GM03348 (cell line): ENCODE data around the gene GJA5.
A peak's percentile ranks its signal among the peaks of the same experiment; 100 is the strongest.

Experiments used
- DNase-seq: peaks from one replicate; pipeline ENCODE4 v3.0.0; 2012; ENCODE audit warnings: low spot score

The GJA5 gene

GRCh38 chr1:147729315-147729714 lies 31.1 kb downstream of the GJA5 start:
- no peak for DNase-seq

DNA sequence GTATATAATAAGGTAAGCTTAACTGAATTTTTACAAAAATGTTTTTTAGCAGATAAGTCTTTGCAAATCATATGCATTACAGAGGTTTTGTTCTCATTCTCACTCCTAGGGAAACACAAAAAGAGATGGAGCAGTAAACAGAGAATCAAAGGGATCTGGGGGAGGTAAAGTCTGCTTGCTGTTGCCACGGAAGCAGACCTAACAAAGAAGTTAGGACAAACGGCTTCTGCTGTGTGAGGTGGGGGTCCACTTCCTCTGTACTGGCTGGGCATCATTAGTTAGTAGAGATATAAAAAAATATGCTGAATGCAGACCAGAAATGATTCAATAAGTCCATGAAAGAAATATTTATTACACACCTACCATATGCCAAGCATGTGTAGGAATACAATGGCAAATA lies 34.2 kb downstream of the GJA5 start:
- no peak for DNase-seq

- DNase-seq, result no peak
Measured at GRCh38 chr1:147725685-147726084, 34.7 kb downstream of the GJA5 start.

DNA sequence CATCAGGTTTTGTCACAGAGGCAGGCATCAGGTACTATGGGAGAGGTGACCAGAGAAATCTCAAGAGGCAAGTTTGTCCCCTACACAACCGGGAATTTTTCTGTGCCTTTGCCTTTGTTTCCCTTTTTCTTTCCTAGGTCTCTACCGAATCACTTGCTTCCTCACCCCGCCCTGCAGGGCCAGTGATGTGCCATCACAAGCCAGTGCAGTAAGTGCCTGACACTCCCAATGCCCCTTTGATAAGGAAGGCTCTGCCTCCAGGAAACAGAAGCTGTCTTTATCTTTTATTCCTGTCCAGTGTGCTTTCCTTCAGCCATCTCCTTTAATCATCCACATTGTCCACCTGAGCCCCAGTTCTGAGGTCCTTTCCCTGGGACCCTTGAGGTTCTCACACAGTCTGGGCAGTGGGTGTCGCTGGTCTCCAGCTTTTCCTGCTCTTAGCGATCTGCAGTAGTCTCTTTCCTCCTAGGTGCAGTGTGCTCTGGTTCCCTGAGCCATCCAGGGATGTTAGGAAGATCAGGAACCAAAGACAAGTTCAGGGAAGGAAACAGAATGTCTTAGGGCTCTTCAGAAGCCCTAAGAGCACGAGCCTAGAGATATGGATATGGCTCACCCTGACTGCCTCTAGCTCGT lies 36.6 kb downstream of the GJA5 start:
- DNase-seq, result peak; percentile 41

DNA sequence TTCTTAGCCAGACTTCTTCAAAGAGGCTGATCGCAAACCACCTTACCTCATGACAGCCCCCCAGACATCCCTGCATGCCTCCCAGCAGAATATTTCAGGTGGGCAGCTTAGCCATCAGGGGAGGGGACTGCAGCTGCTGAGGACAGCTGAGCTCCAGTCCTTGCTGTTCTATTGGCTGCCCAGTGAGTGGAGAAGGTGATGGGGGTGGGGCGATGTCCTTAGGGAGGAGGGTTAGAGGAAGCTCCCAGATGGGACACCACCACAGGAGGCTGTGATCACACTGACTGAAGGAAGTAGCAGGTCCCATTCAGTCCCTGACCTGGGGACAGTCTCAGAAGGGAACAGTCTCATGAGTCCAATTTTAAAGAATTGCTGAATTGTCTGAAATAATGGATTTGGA lies 38.3 kb downstream of the GJA5 start:
- DNase-seq, result no peak

- no peak for DNase-seq
Measured at GRCh38 chr1:147721716-147722115, 38.7 kb downstream of the GJA5 start.

- no peak for DNase-seq
Measured at GRCh38 chr1:147720557-147720956, 39.8 kb downstream of the GJA5 start.

DNA sequence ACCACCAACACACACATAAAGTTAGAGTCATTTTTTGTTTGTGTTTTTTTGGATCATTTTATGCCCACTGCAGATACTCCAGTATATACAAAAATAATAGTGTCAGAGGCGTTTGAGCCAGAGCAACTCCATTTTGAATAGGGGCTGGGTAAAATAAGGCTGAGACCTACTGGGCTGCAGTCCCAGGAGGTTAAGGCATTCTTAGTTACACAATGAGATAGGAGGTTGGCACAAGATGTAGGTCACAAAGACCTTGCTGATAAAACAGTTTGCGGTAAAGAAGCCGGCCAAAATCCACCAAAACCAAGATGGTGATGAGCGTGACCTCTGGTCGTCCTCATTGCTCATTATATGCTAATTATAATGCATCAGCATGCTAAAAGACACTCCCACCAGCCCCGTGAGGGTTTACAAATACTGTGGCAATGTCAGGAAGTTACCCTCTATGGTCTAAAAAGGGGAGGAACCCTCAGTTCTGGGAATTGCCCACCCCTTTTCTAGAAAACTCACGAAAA lies 40.6 kb downstream of the GJA5 start:
- no peak for DNase-seq

DNA sequence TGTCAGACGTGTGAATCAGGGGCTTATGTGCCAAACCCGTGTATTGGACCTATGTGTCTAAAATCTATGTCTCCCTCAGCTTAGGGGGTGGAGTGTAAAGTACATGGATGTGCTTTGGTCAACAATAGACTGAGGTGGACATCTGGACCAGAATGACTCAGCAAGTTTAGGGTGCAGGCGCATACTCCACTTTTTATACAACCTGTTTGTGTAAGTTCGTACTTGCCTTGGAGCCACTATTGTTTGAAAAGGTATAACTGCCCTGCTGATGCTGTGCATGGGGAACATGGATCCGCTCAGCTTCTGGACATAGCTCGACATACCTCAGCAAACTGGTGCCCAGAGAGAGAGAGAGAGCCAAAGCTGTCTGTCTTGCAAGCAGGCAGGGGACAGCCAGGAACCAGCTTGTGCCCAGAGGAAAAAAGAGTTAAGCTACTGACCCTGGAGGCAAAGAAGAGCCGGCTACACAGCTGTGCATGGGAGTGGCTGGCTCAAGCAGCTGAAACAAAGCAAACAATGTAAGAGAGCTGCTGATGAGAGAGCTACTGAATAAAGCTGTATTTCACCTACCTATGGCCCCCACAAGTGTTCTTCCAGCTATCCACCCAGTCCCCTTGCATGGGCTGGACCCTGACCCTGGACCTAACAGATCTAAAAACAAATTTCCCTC lies 41.2 kb downstream of the GJA5 start:
- no peak for DNase-seq

- no peak for DNase-seq
Measured at GRCh38 chr1:147717706-147718097, 42.7 kb downstream of the GJA5 start.

DNA sequence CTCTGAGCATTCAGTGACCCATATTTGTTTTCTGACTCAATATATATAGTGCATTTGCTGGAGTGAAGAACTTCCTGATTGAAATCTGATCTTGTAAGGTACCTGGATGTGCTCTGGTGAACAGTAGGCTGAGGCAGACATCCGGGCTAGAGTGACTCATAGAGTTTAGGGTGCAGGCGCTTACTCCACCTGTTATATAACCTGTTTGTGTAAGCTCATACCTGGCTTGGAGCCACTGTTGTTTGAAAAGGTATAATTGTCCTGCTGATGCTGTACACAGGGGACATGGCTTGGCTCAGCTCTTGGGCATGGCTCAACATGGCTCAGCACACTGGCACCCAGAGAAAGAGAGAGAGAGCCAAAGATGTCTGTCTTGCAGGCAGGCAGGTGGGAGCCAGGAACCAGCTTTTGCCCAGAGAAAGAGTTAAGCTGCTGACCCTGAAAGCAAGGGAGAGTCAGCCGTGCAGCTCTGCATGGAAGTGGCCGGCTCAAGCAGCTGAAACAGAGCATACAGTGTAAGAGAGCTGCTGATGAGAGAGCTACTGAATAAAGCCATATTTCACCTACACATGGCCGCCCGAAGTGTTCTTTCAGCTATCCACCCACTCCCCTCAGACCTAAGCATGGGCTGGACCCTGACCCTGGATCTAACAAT lies 43.2 kb downstream of the GJA5 start:
- DNase-seq, result no peak

- no peak for DNase-seq
Measured at GRCh38 chr1:147712605-147713004, 47.8 kb downstream of the GJA5 start.
